ENCODE results near the gene HAND1. TPM values are rescaled to one million over a fixed set of nuclear protein-coding genes. Genes with fewer than 3 reads are reported as not detected.
"Not testable (repeated sequence)": the region's sequence is repeated elsewhere in the genome, so short reads cannot be mapped to it uniquely, and the experiment has no call there.

The HAND1 gene
- total RNA-seq, 4 donors from 2014 or later: 6.7 to 8.0 (median 7.4) TPM

DNA sequence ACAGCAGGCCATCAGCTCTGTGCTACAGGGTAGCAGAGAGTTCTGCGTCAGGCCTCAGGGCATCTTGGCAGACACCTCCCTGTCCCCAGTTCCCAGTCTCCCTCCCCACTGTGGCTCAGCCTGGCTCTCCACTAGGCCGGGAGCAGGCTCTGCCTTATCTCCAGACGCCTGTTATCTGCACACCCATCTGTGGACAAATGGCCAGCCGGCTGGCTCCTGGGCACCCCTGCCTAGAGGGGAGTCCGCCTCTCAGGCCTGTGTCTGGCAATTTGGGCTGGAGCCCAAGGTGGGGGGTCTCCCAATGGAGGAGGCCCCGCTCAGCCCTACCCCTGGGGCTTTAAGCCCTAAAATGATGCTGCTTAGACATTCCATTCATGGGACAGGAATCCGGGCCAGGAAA lies 39.2 kb upstream of the HAND1 start:
- H3K36me3 ChIP-seq: no peaks in the 10 kb centered on the region
- peaks cover 17% of the 10 kb centered on the region for H3K27me3 ChIP-seq
- in situ Hi-C loops (cut with MboI; ENCODE audit: low pct_ligation_motif_present in 1 of 4, low pct_unique_long_range_greater_than_20kb in 1 of 4, low sequenced_read_pairs in 3 of 4) (no loop called here), intact Hi-C loops (cut with DNase I; ENCODE audit: low total_unique reads) (no loop called here)
- DNase-seq: no peak
- TF ChIP-seq POLR2AphosphoS5 (IDR thresholded peaks at IDR 0.05): no peak
- TF ChIP-seq EP300 (IDR thresholded peaks at IDR 0.05; ENCODE audit: low read depth): no peak
- TF ChIP-seq, protein P1, sequence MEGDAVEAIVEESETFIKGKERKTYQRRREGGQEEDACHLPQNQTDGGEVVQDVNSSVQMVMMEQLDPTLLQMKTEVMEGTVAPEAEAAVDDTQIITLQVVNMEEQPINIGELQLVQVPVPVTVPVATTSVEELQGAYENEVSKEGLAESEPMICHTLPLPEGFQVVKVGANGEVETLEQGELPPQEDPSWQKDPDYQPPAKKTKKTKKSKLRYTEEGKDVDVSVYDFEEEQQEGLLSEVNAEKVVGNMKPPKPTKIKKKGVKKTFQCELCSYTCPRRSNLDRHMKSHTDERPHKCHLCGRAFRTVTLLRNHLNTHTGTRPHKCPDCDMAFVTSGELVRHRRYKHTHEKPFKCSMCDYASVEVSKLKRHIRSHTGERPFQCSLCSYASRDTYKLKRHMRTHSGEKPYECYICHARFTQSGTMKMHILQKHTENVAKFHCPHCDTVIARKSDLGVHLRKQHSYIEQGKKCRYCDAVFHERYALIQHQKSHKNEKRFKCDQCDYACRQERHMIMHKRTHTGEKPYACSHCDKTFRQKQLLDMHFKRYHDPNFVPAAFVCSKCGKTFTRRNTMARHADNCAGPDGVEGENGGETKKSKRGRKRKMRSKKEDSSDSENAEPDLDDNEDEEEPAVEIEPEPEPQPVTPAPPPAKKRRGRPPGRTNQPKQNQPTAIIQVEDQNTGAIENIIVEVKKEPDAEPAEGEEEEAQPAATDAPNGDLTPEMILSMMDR (IDR thresholded peaks at IDR 0.05): no peak
- no peak for TF ChIP-seq POLR2A (IDR thresholded peaks at IDR 0.05)
- H3K9me3 ChIP-seq: no peaks in the 10 kb centered on the region
- H3K27ac ChIP-seq: no peak overlapping the region
- no peak overlapping the region for H3K4me3 ChIP-seq
- peaks cover 0 to 5% (median 0%) of the 10 kb centered on the region in 4 donors for H3K4me1 ChIP-seq
- 96% methylated on average over 5 of the region's 7 CpGs; no CpG with 5 or more reads in 1 of the 2 donors for WGBS, 2 donors (ENCODE audit: low coverage in 1 of 2)

DNA sequence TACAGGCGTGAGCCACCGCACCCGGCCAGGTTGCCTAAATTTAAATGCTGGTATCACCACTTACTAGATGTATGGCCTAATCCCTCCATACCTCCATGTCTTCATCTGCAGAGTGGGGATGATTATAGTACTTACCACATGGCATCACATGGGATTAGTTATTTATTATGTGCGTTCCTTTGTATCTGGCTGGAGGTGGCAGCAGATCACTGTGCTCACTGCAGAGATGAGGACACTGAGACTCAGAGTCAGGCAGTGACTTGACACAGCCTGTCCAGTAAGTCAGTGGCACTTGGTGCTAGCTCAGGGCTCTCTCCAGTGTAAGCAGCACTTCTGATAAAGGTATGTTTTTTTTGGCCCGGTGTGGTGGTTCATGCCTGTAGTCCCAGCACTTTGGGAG lies 38.4 kb upstream of the HAND1 start:
- H3K27ac ChIP-seq: no peak overlapping the region
- no peak overlapping the region for H3K4me3 ChIP-seq
- peaks cover 0 to 5% (median 0%) of the 10 kb centered on the region in 4 donors for H3K4me1 ChIP-seq
- TF ChIP-seq POLR2A (IDR thresholded peaks at IDR 0.05): no peak
- TF ChIP-seq, protein P1 (IDR thresholded peaks at IDR 0.05): no peak
- TF ChIP-seq POLR2AphosphoS5 (IDR thresholded peaks at IDR 0.05): no peak
- TF ChIP-seq EP300 (IDR thresholded peaks at IDR 0.05; ENCODE audit: low read depth): no peak
- intact Hi-C loops (cut with DNase I; ENCODE audit: low total_unique reads): no loop called here
- in situ Hi-C loops (cut with MboI; ENCODE audit: low pct_ligation_motif_present in 1 of 4, low pct_unique_long_range_greater_than_20kb in 1 of 4, low sequenced_read_pairs in 3 of 4): no loop called here
- no peaks in the 10 kb centered on the region for H3K9me3 ChIP-seq
- H3K36me3 ChIP-seq: no peaks in the 10 kb centered on the region
- peaks cover 10% of the 10 kb centered on the region for H3K27me3 ChIP-seq
- 94% methylated on average over 5 of the region's 5 CpGs; no CpG with 5 or more reads in 1 of the 2 donors for WGBS, 2 donors (ENCODE audit: low coverage in 1 of 2)
- DNase-seq: no peak

DNA sequence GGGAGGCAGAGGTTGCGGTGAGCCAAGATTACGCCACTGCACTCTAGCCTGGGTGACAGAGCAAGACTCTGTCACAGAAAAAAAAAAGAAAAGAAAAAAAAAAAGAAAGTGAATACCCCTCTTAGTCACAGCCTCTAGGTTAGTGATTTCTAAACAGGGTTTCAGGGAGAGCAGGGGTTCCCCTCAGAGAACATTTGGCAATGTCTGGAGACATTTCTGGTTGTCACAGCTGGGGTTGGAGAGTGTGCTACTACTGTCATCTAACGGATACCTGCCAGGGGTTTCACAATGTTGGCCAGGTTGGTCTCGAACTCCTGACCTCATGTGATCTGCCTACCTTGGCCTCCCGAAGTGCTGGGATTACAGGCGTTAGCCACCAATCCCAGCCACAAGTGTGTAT lies 37.5 kb upstream of the HAND1 start:
- H3K4me1 ChIP-seq; H3K27me3 ChIP-seq; H3K36me3 ChIP-seq; in situ Hi-C loops (cut with MboI; ENCODE audit: low pct_ligation_motif_present in 1 of 4, low pct_unique_long_range_greater_than_20kb in 1 of 4, low sequenced_read_pairs in 3 of 4); intact Hi-C loops (cut with DNase I; ENCODE audit: low total_unique reads); DNase-seq; H3K9me3 ChIP-seq; H3K27ac ChIP-seq; H3K4me3 ChIP-seq: not testable (repeated sequence)
- 81 to 92% methylated on average over 2 to 6 of the region's 6 CpGs for WGBS, 2 donors (ENCODE audit: low coverage in 1 of 2)

DNA sequence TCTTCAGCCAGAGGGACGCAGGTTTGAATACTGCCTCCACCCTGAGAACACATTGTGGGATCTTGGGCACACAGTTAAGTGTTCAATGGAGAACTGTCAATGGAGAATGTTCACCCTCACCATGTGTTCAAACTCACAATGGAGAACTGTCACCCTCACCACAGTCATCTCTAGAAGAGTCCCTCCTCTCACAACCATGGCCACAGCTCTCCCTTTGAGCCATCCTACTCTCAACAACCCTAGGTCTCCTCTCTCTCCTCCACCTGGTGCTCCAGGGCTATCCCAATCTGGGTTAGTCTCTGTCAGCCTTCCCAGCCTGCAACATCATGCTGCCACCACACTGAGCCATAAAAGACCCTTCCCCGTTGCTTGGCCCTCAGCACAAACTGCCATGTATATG lies 36.3 kb upstream of the HAND1 start:
- Histone ChIP-seq H3K27me3 (no peaks in the 10 kb centered on the region), H3K36me3 (no peaks in the 10 kb centered on the region), H3K4me1 (no peaks in the 10 kb centered on the region), H3K9me3 (no peaks in the 10 kb centered on the region), H3K4me3 (no peak overlapping the region), H3K27ac (no peak overlapping the region)
- in situ Hi-C loops (cut with MboI; ENCODE audit: low pct_ligation_motif_present in 1 of 4, low pct_unique_long_range_greater_than_20kb in 1 of 4, low sequenced_read_pairs in 3 of 4) (no loop called here), intact Hi-C loops (cut with DNase I; ENCODE audit: low total_unique reads) (no loop called here)
- TF ChIP-seq POLR2A (IDR thresholded peaks at IDR 0.05) (no peak), POLR2AphosphoS5 (IDR thresholded peaks at IDR 0.05) (no peak), EP300 (IDR thresholded peaks at IDR 0.05; ENCODE audit: low read depth) (no peak)
- TF ChIP-seq, protein P1 (IDR thresholded peaks at IDR 0.05): no peak
- 82% methylated on average over 2 of the region's 2 CpGs; no CpG with 5 or more reads in 1 of the 2 donors for WGBS, 2 donors (ENCODE audit: low coverage in 1 of 2)
- no peak for DNase-seq

DNA sequence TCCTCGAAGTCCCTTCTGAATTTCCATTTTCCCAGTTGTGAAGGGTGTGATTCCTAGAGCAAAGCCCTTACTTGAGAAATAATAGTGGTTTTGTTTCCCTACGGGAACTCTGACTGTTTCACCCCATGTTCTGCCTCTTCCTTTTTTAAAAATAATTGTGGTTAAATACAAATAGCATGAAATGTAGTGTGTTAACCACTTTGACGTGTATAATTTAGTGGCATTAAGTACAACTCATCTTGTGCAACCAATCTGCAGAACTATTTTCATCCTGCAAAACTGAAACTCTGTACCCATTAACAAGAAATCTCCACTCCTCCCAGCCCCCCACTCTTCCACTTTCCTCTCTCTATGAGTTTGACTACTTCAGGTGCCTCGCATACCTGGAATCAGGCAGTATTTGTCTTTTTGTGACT lies 35.6 kb upstream of the HAND1 start:
- no peaks in the 10 kb centered on the region for H3K36me3 ChIP-seq
- WGBS, 2 donors (ENCODE audit: low coverage in 1 of 2): 54 to 55% methylated on average over 4 of the region's 4 CpGs
- no peaks in the 10 kb centered on the region for H3K27me3 ChIP-seq
- intact Hi-C loops (cut with DNase I; ENCODE audit: low total_unique reads) (no loop called here), in situ Hi-C loops (cut with MboI; ENCODE audit: low pct_ligation_motif_present in 1 of 4, low pct_unique_long_range_greater_than_20kb in 1 of 4, low sequenced_read_pairs in 3 of 4) (no loop called here)
- H3K27ac ChIP-seq: no peak overlapping the region
- H3K4me3 ChIP-seq: no peak overlapping the region
- no peaks in the 10 kb centered on the region for H3K9me3 ChIP-seq
- TF ChIP-seq POLR2AphosphoS5 (IDR thresholded peaks at IDR 0.05) (no peak), POLR2A (IDR thresholded peaks at IDR 0.05) (no peak), EP300 (IDR thresholded peaks at IDR 0.05; ENCODE audit: low read depth) (no peak)
- TF ChIP-seq, protein P1 (IDR thresholded peaks at IDR 0.05): no peak
- no peaks in the 10 kb centered on the region for H3K4me1 ChIP-seq
- no peak for DNase-seq

Data from transverse colon (tissue), 4 donors.